Heart left ventricle (tissue), 16 donors: ENCODE results near the gene ACMSD. TPM values are rescaled to one million over a fixed set of nuclear protein-coding genes. Genes with fewer than 3 reads are reported as not detected.
"Not testable (repeated sequence)": the region's sequence is repeated elsewhere in the genome, so short reads cannot be mapped to it uniquely, and the experiment has no call there.

Experiments
- ATAC-seq, 4 donors: fragments of 200-7000 bp; cut with Tn5 transposase; one replicate each; pipeline ENCODE4 v1.9.1; 2020 to 2022; ENCODE audit warnings: moderate library complexity in 4 of 4, mild to moderate bottlenecking in 3 of 4, moderate number of reproducible peaks in 1 of 4
- DNase-seq, 5 donors: peaks; one replicate each; pipeline ENCODE4 v3.0.0-alpha.2; 2020
- H3K27ac ChIP-seq, 12 donors: fragments of 200-600 bp; sonication (generic) in 4 of 12; one replicate each; pipeline versions ENCODE4 v1.5.0 to v1.8.0; 2016 to 2022; ENCODE audit warnings: mild to moderate bottlenecking in 2 of 12
- H3K27me3 ChIP-seq, 9 donors: fragments of 200-600 bp; sonication (generic) in 2 of 9; one replicate each; pipeline versions ENCODE4 v1.5.1 to v1.8.0; 2016 to 2022; ENCODE audit warnings: mild to moderate bottlenecking in 3 of 9
- H3K36me3 ChIP-seq, 9 donors: fragments of 200-600 bp; sonication (generic) in 2 of 9; one replicate each; pipeline versions ENCODE4 v1.5.0 to v1.8.0; 2018 to 2022; ENCODE audit warnings: mild to moderate bottlenecking in 2 of 9
- H3K4me1 ChIP-seq, 12 donors: fragments of 200-600 bp; sonication (generic) in 4 of 12; one replicate each; pipeline versions ENCODE4 v1.5.0 to v1.8.0; 2016 to 2022; ENCODE audit warnings: mild to moderate bottlenecking in 3 of 12
- H3K4me3 ChIP-seq, 12 donors: fragments of 200-600 bp; sonication (generic) in 4 of 12; one replicate each; pipeline versions ENCODE4 v1.5.0 to v1.8.0; 2017 to 2022; ENCODE audit warnings: mild to moderate bottlenecking in 9 of 12, moderate library complexity in 4 of 12
- H3K9me3 ChIP-seq, 12 donors: fragments of 200-600 bp; sonication (generic) in 4 of 12; one replicate each; pipeline versions ENCODE4 v1.5.0 to v1.8.0; 2016 to 2022; ENCODE audit warnings: mild to moderate bottlenecking in 1 of 12
- CTCF ChIP-seq, 12 donors: fragments of 200-600 bp; sonication (generic) in 4 of 12; IDR thresholded peaks; one replicate each; pipeline versions ENCODE4 v1.5.0 to v1.8.0; 2018 to 2022; ENCODE audit warnings: antibody characterized with exemption in 12 of 12, mild to moderate bottlenecking in 5 of 12
- POLR2A ChIP-seq, 2 donors: fragments of 450-650 bp; IDR thresholded peaks; one replicate each; pipeline ENCODE4 v1.6.1; 2017; ENCODE audit warnings: antibody characterized with exemption in 2 of 2, mild to moderate bottlenecking in 2 of 2, moderate library complexity in 2 of 2
- WGBS, 4 donors: extraction: QIAGEN DNeasy Blood & Tissue Kit in 2 of 4; methylation state at CpG; one replicate each; pipeline versions ENCODE4 v1.1.5 to v1.1.7; 2013 to 2018; 5-methylcytosine and 5-hydroxymethylcytosine counted together
- intact Hi-C, 10 donors: fragments of 100-400 bp; cut with DNase I; formaldehyde crosslinking; loops; one replicate each; pipeline versions ENCODE4 v1.11.1 to v1.14.2; 2022
- polyA plus RNA-seq, 2 donors: library from polyadenylated mRNA; stranded (reverse); fragments of 200-250 nt; gene quantifications; one replicate each; pipeline ENCODE4 v1.2.3, GENCODE V29; 2013
- total RNA-seq, 9 donors: library from RNA; depleted of rRNA in 2 of 9; stranded (reverse); fragments of >200 nt in 2 of 9; fragmentation: NEBNext Ultra II Directional in 3 of 9; extraction: Animal tissue kit (Norgen Biotek cat#: 25700) in 3 of 9; gene quantifications; one replicate each; pipeline versions ENCODE4 v1.1.0 to v1.2.4, GENCODE V29; 2016 to 2023
- donor health status: ischemic (EF 13 %, LVEDD 7.1; RV severe dilation, severe dysfunction).
- donor health status: healthy with polysubstance abuse.
- donor health status: DM: no; HTN: yes; CAD: no.
- donor health status: DM: no; HTN: no; CAD: no.
- donor health status: ischemic (EF 25% LVEDD 6.9; RV normal size, moderate dysfunction).
- donor health status: ischemic (EF 25% LVEDD 5.7; RV mildly dilated, moderate dysfunction).
- donor health status: healthy.
- donor health status: DM: yes; HTN: yes; CAD: no.
- donor health status: ischemic (EF 35%, LVEDD 5.7; RV mildly dilated, moderate dysfunction).
- donor health status: nonischemic (EF 11% LVEDD 7.7; RV severe dilation, severe dysfunction).
- donor health status: DM: yes; HTN: yes; CAD: no.
- donor health status: PGD.
- donor health status: ischemic (EF 29% LVEDD 5.4; RV normal size, mild dysfunction).
- donor health status: nonischemic (EF 23%, LVEDD 6.1; RV moderate dilation, normal function).

The ACMSD gene
- total and polyA plus RNA-seq, 11 donors = not detected

GRCh38 chr2:134846213-134846612 lies 7.8 kb downstream of the ACMSD start:
- H3K36me3 ChIP-seq = no peaks in the 10 kb centered on the region
- no peak overlapping the region for H3K27ac ChIP-seq
- 80 to 100% (median 93%) methylated on average over 1 of the region's 1 CpG for WGBS, 4 donors
- intact Hi-C loops = loop anchor here in 1 of 10 donors (2.0 kb wide), 1 partner anchor 41 kb away; no protein-coding TSS in a partner anchor
- no peaks in the 10 kb centered on the region for H3K27me3 ChIP-seq
- no peaks in the 10 kb centered on the region for H3K4me1 ChIP-seq
- no peak for TF ChIP-seq POLR2A (IDR thresholded peaks at IDR 0.05)
- no peak for TF ChIP-seq CTCF (IDR thresholded peaks at IDR 0.05)
- peaks cover 0 to 8% (median 0%) of the 10 kb centered on the region in 12 donors for H3K9me3 ChIP-seq
- ATAC-seq (no peak), DNase-seq (no peak)
- no peak overlapping the region for H3K4me3 ChIP-seq

DNA sequence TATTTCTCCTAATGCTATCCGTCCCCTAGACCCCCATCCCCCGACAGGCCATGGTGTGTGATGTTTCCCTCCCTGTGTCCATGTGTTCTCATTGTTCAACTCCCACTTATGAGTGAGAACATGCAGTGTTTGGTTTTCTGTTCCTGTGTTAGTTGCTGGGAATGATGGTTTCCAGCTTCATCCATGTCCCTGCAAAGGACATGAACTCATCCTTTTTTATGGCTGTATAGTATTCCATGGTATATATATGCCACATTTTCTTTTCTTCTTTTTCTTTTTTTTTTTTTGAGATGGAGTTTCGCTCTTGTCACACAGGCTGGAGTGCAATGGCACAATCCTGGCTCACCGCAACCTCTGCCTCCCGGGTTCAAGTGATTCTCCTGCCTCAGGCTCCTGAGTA lies 9.2 kb downstream of the ACMSD start:
- not testable (repeated sequence) for ATAC-seq, H3K27ac ChIP-seq, H3K27me3 ChIP-seq, DNase-seq, H3K36me3 ChIP-seq, H3K9me3 ChIP-seq, H3K4me1 ChIP-seq, H3K4me3 ChIP-seq
- 92 to 98% (median 92%) methylated on average over 5 of the region's 5 CpGs for WGBS, 4 donors
- intact Hi-C loops = loop anchor here in 1 of 10 donors (2.0 kb wide), 1 partner anchor 39 kb away; no protein-coding TSS in a partner anchor

DNA sequence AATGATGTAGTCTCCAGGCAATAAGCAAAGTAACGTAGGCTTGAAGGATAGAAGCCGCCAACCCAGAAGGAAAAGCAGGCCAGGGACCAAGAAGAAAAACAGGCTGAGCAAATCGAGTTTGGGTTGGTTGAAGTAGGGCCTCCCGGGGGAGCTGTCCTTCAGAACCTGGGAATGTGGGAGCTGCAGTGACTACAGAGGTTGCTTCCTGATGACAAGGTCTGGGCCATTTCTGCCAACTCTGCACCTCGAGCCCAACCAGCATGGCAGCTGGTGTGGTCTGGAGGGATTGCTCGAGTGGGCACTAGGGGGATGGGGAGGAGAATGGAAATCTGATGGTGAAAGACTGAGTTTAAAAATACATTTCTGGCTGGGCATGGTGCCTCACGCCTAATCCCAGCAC lies 14.1 kb downstream of the ACMSD start:
- Histone ChIP-seq H3K27ac (no peak overlapping the region), H3K4me3 (no peak overlapping the region), H3K4me1 (no peaks in the 10 kb centered on the region), H3K9me3 (peaks cover 0 to 6% (median 0%) of the 10 kb centered on the region in 12 donors), H3K27me3 (no peaks in the 10 kb centered on the region), H3K36me3 (no peaks in the 10 kb centered on the region)
- intact Hi-C loops = no loop called here
- no peak for TF ChIP-seq POLR2A (IDR thresholded peaks at IDR 0.05)
- TF ChIP-seq CTCF (IDR thresholded peaks at IDR 0.05) = no peak
- ATAC-seq = no peak
- 59 to 68% (median 67%) methylated on average over 7 of the region's 7 CpGs for WGBS, 4 donors
- no peak for DNase-seq

DNA sequence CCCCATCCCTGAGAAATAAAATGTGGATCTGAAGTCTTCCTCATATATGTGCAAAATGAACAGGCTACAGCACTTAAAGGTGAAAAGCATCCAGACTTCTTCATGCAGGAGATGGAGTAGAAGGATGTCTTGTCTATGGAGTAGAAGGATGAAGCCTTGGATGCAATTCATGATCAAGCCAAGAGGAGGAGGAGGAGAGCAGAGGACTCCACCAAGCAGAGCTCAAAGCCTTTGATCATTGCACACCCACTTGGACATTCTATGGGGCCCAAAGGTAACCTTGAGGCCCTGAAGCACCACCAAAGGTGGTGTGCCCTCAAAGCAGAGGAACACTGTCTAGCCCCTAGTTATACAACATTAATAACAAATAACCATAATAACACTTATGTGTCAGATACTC lies 17.3 kb downstream of the ACMSD start:
- DNase-seq = no peak
- H3K36me3 ChIP-seq = no peaks in the 10 kb centered on the region
- no peak for ATAC-seq
- intact Hi-C loops = no loop called here
- no peaks in the 10 kb centered on the region for H3K4me1 ChIP-seq
- no peak for TF ChIP-seq POLR2A (IDR thresholded peaks at IDR 0.05)
- TF ChIP-seq CTCF (IDR thresholded peaks at IDR 0.05) = no peak
- H3K9me3 ChIP-seq = no peaks in the 10 kb centered on the region
- no peaks in the 10 kb centered on the region for H3K27me3 ChIP-seq
- H3K27ac ChIP-seq = no peak overlapping the region
- no peak overlapping the region for H3K4me3 ChIP-seq

- H3K4me3 ChIP-seq = no peak overlapping the region
- DNase-seq (no peak), ATAC-seq (no peak)
- intact Hi-C loops = no loop called here
- H3K27ac ChIP-seq = no peak overlapping the region
- H3K9me3 ChIP-seq = no peaks in the 10 kb centered on the region
- no peaks in the 10 kb centered on the region for H3K36me3 ChIP-seq
- H3K4me1 ChIP-seq = no peaks in the 10 kb centered on the region
- no peaks in the 10 kb centered on the region for H3K27me3 ChIP-seq
- no peak for TF ChIP-seq POLR2A (IDR thresholded peaks at IDR 0.05)
- TF ChIP-seq CTCF (IDR thresholded peaks at IDR 0.05) = no peak
Measured at GRCh38 chr2:134858245-134858644, 19.8 kb downstream of the ACMSD start.
